Kidney (tissue), 14 donors: ENCODE measurements around the gene CABP4. TPM values are rescaled to one million over a fixed set of nuclear protein-coding genes. Genes with fewer than 3 reads are reported as not detected.

Experiments
- DNase-seq, 5 donors: peaks; one replicate each; pipeline ENCODE4 v3.0.0-alpha.2; 2013 to 2020
- FAIRE-seq: peaks from 2 replicates; lab custom pipeline; 2012; peaks lifted over from hg19 to GRCh38; lab: Jason Lieb, UNC
- H3K27ac ChIP-seq, 2 donors: one replicate each; pipeline ENCODE4 v1.7.0; 2013; ENCODE audit warnings: low read depth in 2 of 2, low read length in 2 of 2, inconsistent platforms in 1 of 2
- H3K27me3 ChIP-seq: one replicate; pipeline ENCODE4 v1.7.1; 2013; ENCODE audit warnings: low read length, inconsistent platforms; ENCODE audit not compliant: control insufficient read depth, insufficient read depth
- H3K36me3 ChIP-seq, 3 donors: one replicate each; pipeline versions ENCODE4 v1.7.0 to v1.7.1; 2013; ENCODE audit warnings: low read length in 3 of 3, control low read depth in 1 of 3, inconsistent platforms in 1 of 3; ENCODE audit not compliant: insufficient read depth in 3 of 3, control insufficient read depth in 2 of 3
- H3K4me1 ChIP-seq, 3 donors: one replicate each; pipeline versions ENCODE4 v1.7.0 to v1.7.1; 2013; ENCODE audit warnings: low read length in 3 of 3, inconsistent platforms in 1 of 3, low read depth in 1 of 3; ENCODE audit not compliant: control insufficient read depth in 2 of 3, insufficient read depth in 2 of 3
- H3K4me3 ChIP-seq, 3 donors: one replicate each; pipeline versions ENCODE4 v1.7.0 to v1.8.1; 2013; ENCODE audit warnings: low read length in 3 of 3, control low read depth in 1 of 3, inconsistent platforms in 1 of 3
- H3K9ac ChIP-seq, 3 donors: one replicate each; pipeline versions ENCODE4 v1.7.0 to v1.7.1; 2013; ENCODE audit warnings: low read length in 3 of 3, control low read depth in 1 of 3, inconsistent platforms in 1 of 3
- H3K9me3 ChIP-seq, 3 donors: one replicate each; pipeline versions ENCODE4 v1.7.0 to v1.7.1; 2013; ENCODE audit warnings: low read length in 3 of 3, control low read depth in 1 of 3, inconsistent platforms in 1 of 3; ENCODE audit not compliant: control insufficient read depth in 2 of 3, insufficient read depth in 1 of 3
- CTCF ChIP-seq: IDR thresholded peaks from 3 replicates; pipeline ENCODE4 v1.5.1; 2012; ENCODE audit warnings: mild to moderate bottlenecking, moderate library complexity, borderline replicate concordance; ENCODE audit not compliant: insufficient read depth; ENCODE audit errors: extremely low read depth
- intact Hi-C: fragments of 100-400 bp; cut with DNase I; formaldehyde crosslinking; loops from one replicate; pipeline ENCODE4 v1.11.1; 2022
- polyA plus RNA-seq: library from polyadenylated mRNA; stranded (reverse); fragments of 350-450 nt; fragmentation: Illumina TruSeq; extraction: RNeasy Lipid Tissue Mini Kit (QIAGEN cat#74804); gene quantifications from one replicate; pipeline ENCODE4 v1.2.3, GENCODE V29; 2014; ENCODE audit warnings: low read depth, low replicate concordance; ENCODE audit not compliant: insufficient read depth
- total RNA-seq: library from RNA; stranded (reverse); fragmentation: NEBNext Ultra II Directional; extraction: Animal tissue kit (Norgen Biotek cat#: 25700); gene quantifications from one replicate; pipeline ENCODE4 v1.2.1, GENCODE V29; 2021
- donor health status: control.
- donor health status: control.
- donor health status: control.
- donor health status: control.
- donor health status: control.
- donor health status: DM: yes; HTN: yes; CAD: no.
- donor health status: Normal renal cell carcinoma (clear cell type).

CABP4 gene
- total and polyA plus RNA-seq, 2 donors from 2014 or later, result 0.49 to 3.1 TPM

DNA sequence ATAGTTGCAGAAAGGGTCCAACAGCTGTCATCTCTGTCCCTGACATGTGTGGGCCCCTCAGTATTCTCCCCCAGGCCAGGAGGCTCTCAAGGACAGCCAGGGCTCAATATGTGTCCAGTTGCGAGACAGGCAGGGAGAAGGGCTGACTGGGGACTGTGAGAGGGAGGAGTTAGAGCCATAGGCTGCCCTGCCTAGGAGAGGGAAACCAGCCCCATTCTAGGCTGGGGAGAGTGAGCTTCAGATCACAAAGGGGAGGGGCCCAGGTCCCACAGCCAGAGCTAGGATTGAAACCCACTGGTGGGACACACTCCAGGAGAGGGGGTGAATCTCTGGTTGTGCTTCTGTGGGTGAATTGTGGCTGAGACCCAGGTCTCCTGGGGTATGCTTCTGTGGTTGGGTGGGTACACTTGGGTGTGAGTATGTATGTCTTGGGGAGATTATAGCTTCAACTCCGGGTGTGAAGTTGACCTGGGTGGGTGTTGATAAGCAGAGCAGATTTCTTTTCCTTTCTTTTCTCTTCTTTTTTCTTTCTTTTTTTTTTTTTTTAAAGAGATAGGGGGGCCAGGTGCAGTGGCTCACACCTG lies 41.8 kb upstream of the CABP4 start:
- Histone ChIP-seq H3K27ac (no peak overlapping the region), H3K9me3 (no peaks in the 10 kb centered on the region), H3K4me3 (no peak overlapping the region), H3K9ac (no peak overlapping the region), H3K36me3 (no peaks in the 10 kb centered on the region), H3K4me1 (peaks cover 0 to 11% (median 0%) of the 10 kb centered on the region in 3 donors), H3K27me3 (no peaks in the 10 kb centered on the region)
- intact Hi-C loops, result no loop called here
- no peak for TF ChIP-seq CTCF
- DNase-seq (no peak), FAIRE-seq (no peak)

DNA sequence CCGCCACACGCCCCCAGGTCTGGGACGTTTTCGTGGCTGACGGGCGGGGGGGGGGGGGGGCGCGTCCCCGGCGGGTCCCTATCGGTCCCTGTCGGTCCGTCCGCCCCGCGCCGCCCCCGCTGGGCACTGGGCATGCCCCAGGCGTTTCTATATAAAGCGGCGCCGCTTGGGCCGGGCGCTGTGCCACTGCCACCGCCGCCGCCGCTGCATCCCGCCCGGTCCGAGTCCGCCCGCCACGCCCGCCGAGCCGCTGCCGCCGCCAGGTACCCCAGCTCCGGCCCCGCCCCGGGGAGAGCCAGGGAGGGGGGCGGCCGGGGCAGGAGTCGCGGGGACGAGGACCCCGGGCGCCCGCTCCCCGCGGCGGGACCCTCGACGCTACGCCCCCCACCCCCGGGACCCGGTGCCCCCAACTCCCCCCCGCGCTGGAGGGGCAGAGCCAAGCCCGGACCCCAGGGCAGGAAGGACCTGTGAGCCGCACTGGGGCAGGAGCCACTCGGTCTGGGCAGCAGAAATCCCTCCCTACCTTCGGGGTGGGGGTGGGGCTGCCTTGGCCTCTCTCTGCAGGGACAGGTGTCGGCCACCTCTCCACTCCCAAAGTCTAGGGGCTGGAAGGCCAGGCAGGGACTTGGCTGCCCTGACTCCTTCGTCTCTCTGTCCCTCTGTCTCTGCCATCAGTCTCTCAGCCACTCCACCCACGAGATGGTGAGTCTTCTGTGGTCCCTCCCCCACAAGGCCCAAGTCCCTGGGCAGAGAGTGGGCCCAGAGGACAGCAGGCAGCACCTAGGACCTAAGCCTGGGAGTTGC lies 39.5 kb upstream of the CABP4 start, which contains the start of gene CARNS1:
Gene CARNS1 (plus strand): TSS at position 178 of the 804 bp plus-strand sequence. CDS start 522 bp downstream, at position 700.
- no peak within 1 kb of the TSS for H3K4me3 ChIP-seq
- TF ChIP-seq CTCF, result no peak
- intact Hi-C loops, result no loop called here
- FAIRE-seq (no peak), DNase-seq (no peak)
- peaks cover 0 to 26% (median 11%) of the 10 kb centered on the region in 3 donors for H3K4me1 ChIP-seq
- H3K9ac ChIP-seq, result no peak within 1 kb of the TSS
- H3K27me3 ChIP-seq, result no peaks in the 10 kb centered on the region
- H3K27ac ChIP-seq, result no peak within 1 kb of the TSS
- no peaks in the 10 kb centered on the region for H3K36me3 ChIP-seq
- H3K9me3 ChIP-seq, result no peaks in the 10 kb centered on the region

DNA sequence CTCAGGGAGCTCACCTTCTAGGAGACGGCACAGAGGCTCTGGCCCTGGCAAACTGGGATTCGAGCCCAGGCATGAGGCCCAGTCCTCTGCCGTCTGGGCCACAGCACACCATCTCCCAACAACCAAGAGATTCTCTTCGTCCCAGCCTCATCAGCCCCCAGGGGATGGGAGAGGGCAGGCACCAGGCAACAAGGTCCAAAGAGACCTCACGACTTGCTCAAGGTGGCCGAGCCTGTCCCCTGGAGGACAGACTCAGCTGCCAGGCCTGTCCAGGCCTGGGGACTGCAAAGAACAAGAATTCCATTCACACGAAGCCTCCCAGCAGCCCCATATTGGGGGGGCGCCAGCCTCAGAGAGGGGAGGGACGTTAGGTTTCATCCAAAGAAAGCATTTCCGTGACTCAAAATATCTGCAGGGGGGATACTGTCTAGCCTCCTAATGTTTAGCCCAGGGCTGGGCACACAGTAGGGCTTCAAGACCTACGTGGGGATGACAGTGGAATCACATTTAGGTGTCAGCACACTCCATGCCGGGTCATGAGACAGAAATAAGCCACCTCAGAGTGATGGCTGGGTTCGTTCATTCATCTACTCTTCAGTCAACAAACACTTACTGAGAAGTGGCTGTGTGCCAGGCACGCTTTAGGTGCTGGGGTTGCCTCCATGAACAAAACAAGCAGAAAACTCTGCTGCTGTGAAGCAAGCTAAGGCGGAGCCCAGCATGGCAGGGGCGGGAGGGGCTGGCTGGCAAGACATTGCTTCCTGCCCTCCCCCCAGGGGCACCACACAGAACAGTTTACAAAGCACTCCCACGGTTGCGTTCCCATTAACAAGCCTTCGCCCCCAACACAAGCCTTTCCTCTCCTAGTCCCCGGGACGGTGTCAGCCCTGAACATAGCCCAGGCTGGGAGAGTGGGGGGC lies 38.5 kb upstream of the CABP4 start:
- FAIRE-seq (no peak), DNase-seq (peak in 1 of 5 donors; percentile 38)
- intact Hi-C loops, result no loop called here
- no peaks in the 10 kb centered on the region for H3K27me3 ChIP-seq
- H3K9me3 ChIP-seq, result no peaks in the 10 kb centered on the region
- no peak for TF ChIP-seq CTCF
- no peaks in the 10 kb centered on the region for H3K36me3 ChIP-seq
- no peak overlapping the region for H3K4me3 ChIP-seq
- H3K9ac ChIP-seq, result no peak overlapping the region
- no peak overlapping the region for H3K27ac ChIP-seq
- peaks cover 0 to 26% (median 11%) of the 10 kb centered on the region in 3 donors for H3K4me1 ChIP-seq
